ENCODE measurements around the gene TULP4.

DNA sequence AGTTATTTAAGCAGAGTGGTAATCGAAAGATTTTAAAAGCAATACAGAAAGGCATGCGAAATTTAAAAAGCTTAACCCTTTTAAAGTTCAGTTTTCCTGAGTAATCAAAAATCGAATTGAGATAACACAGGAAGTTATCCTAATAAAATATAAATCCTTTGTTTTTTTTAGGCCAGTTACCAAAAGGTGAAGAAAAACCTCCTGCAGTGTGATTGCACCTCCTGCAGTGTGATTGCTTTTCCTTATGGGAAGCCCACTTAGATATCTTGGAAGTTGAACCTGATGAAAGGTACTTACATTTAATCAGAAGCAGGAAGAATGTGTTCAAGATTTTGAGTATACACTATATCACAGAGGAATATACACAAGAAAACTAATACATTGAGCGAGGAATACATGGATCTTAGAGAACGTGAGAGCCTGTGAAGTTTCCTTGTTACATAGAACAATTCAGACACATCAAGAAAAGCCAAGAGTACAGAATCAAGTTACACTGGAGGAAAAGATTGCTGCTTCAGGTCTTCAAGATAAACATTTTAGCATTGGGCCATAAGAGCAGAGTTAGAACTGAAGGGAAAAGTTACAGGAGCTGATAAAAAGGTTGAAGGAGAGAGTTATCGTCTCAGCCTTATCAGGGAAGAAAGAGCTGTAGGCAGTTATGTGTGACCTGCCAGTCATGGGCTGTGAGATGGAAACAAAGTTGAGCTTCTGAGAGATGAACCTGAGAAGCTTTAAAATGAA is 240.0 kb downstream of the TULP4 start:
- TF ChIP-seq, protein P1, sequence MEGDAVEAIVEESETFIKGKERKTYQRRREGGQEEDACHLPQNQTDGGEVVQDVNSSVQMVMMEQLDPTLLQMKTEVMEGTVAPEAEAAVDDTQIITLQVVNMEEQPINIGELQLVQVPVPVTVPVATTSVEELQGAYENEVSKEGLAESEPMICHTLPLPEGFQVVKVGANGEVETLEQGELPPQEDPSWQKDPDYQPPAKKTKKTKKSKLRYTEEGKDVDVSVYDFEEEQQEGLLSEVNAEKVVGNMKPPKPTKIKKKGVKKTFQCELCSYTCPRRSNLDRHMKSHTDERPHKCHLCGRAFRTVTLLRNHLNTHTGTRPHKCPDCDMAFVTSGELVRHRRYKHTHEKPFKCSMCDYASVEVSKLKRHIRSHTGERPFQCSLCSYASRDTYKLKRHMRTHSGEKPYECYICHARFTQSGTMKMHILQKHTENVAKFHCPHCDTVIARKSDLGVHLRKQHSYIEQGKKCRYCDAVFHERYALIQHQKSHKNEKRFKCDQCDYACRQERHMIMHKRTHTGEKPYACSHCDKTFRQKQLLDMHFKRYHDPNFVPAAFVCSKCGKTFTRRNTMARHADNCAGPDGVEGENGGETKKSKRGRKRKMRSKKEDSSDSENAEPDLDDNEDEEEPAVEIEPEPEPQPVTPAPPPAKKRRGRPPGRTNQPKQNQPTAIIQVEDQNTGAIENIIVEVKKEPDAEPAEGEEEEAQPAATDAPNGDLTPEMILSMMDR (IDR thresholded peaks at IDR 0.05): no peak
- TF ChIP-seq POLR2A (IDR thresholded peaks at IDR 0.05; ENCODE audit: low read length): no peak
- no peak for TF ChIP-seq REST (IDR thresholded peaks at IDR 0.05)
- no peak for TF ChIP-seq TP53 (CRISPR knock-in tag; IDR thresholded peaks at IDR 0.05)
- no peak for TF ChIP-seq MAX (IDR thresholded peaks at IDR 0.05)
- TF ChIP-seq FOSB (CRISPR knock-in tag; IDR thresholded peaks at IDR 0.05): no peak
- TF ChIP-seq, protein P2, sequence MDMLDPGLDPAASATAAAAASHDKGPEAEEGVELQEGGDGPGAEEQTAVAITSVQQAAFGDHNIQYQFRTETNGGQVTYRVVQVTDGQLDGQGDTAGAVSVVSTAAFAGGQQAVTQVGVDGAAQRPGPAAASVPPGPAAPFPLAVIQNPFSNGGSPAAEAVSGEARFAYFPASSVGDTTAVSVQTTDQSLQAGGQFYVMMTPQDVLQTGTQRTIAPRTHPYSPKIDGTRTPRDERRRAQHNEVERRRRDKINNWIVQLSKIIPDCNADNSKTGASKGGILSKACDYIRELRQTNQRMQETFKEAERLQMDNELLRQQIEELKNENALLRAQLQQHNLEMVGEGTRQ (IDR thresholded peaks at IDR 0.05): no peak
- TF ChIP-seq JUN (IDR thresholded peaks at IDR 0.05): no peak
- no peak for TF ChIP-seq RFX5 (IDR thresholded peaks at IDR 0.05)
- TF ChIP-seq ESRRA (IDR thresholded peaks at IDR 0.05; ENCODE audit: borderline replicate concordance, low read length): no peak
